SU-DHL-6 (cell line): ENCODE measurements around the gene EPB41L1.
A peak's percentile ranks its signal among the peaks of the same experiment; 100 is the strongest.

Experiments used
- H2AFZ ChIP-seq: fragments of 200-600 bp; sonication (generic); 2 replicates; pipeline ENCODE4 v1.6.1; 2014; ENCODE audit warnings: low read depth, mild to moderate bottlenecking, moderate library complexity, mixed read lengths, antibody characterized with exemption, low read length; ENCODE audit not compliant: severe bottlenecking
- H3F3A ChIP-seq: fragments of 200-600 bp; shearing (Covaris generic); 2 replicates; pipeline ENCODE4 v1.6.0; 2016; ENCODE audit warnings: antibody characterized with exemption, mild to moderate bottlenecking; ENCODE audit not compliant: insufficient read depth
- H3K27ac ChIP-seq: fragments of 200-600 bp; sonication (generic); 2 replicates; pipeline ENCODE4 v1.5.1; 2016; ENCODE audit warnings: low read depth, mild to moderate bottlenecking, low read length, moderate library complexity, mixed read lengths
- H3K27me3 ChIP-seq: fragments of 200-600 bp; sonication (generic), shearing (Covaris generic); 2 replicates; pipeline ENCODE4 v1.6.0; 2014; ENCODE audit warnings: mild to moderate bottlenecking, low read length
- H3K36me3 ChIP-seq: fragments of 200-600 bp; sonication (generic); 2 replicates; pipeline ENCODE4 v1.6.1; 2014; ENCODE audit warnings: mild to moderate bottlenecking, low read length, mixed read lengths
- H3K4me2 ChIP-seq: fragments of 300-600, 200-600 bp; shearing (Covaris generic), sonication (generic); 2 replicates; pipeline ENCODE4 v1.6.0; 2014; ENCODE audit warnings: low read length, low read depth, mild to moderate bottlenecking; ENCODE audit not compliant: poor library complexity, severe bottlenecking
- H3K4me3 ChIP-seq: fragments of 200-600 bp; sonication (generic); 2 replicates; pipeline ENCODE4 v1.5.1; 2014; ENCODE audit warnings: antibody characterized with exemption, low read length, mild to moderate bottlenecking, mixed read lengths; ENCODE audit not compliant: insufficient read depth, poor library complexity, severe bottlenecking
- H3K79me2 ChIP-seq: fragments of 200-600 bp; sonication (generic); 2 replicates; pipeline ENCODE4 v1.6.1; 2014; ENCODE audit warnings: mild to moderate bottlenecking, low read length, moderate library complexity; ENCODE audit not compliant: insufficient read depth
- H3K9ac ChIP-seq: fragments of 200-600 bp; sonication (generic); 2 replicates; pipeline ENCODE4 v1.7.0; 2014; ENCODE audit warnings: mild to moderate bottlenecking, low read length
- H3K9me2 ChIP-seq: fragments of 200-600 bp; sonication (generic); replicated peaks from 2 replicates; pipeline ENCODE4 v1.6.1; 2014; ENCODE audit warnings: low read length; ENCODE audit not compliant: insufficient read depth
- H3K9me3 ChIP-seq: fragments of 200-600 bp; sonication (generic); 2 replicates; pipeline ENCODE4 v1.6.1; 2014; ENCODE audit warnings: low read length, mixed read lengths; ENCODE audit not compliant: insufficient read depth
- H4K20me1 ChIP-seq: fragments of 200-600 bp; sonication (generic); 2 replicates; pipeline ENCODE4 v1.6.1; 2014; ENCODE audit warnings: low read depth, mild to moderate bottlenecking, antibody characterized with exemption, low read length, moderate library complexity, mixed read lengths
- CTCF ChIP-seq: fragments of 200-600 bp; sonication (generic); IDR thresholded peaks from one replicate; pipeline ENCODE4 v1.5.1; 2017; ENCODE audit warnings: antibody characterized with exemption, mild to moderate bottlenecking, low read length, moderate library complexity; ENCODE audit not compliant: insufficient read depth, poor library complexity, severe bottlenecking
- EZH2phosphoT487 ChIP-seq: fragments of 200-600 bp; sonication (generic), shearing (Covaris generic); conservative IDR thresholded peaks from 2 replicates; pipeline ENCODE4 v1.6.1; 2018; ENCODE audit warnings: mild to moderate bottlenecking, antibody characterized with exemption, low read length, moderate library complexity, mixed read lengths

Gene EPB41L1

GRCh38 chr20:36271639-36272546 lies 117.4 kb downstream of the EPB41L1 start:
- no peak for TF ChIP-seq EZH2phosphoT487
- no peak for TF ChIP-seq CTCF
- Histone ChIP-seq H3K79me2 (no peaks in the 10 kb centered on the region), H3F3A (no peaks in the 10 kb centered on the region), H4K20me1 (no peaks in the 10 kb centered on the region), H2AFZ (no peak overlapping the region), H3K9ac (no peak overlapping the region), H3K4me2 (no peak overlapping the region), H3K27me3 (no peaks in the 10 kb centered on the region), H3K36me3 (no peaks in the 10 kb centered on the region), H3K9me3 (no peaks in the 10 kb centered on the region), H3K27ac (no peak overlapping the region), H3K9me2 (no peaks in the 10 kb centered on the region), H3K4me3 (no peak overlapping the region)

- H3K79me2 ChIP-seq = no peaks in the 10 kb centered on the region
- H2AFZ ChIP-seq = no peak overlapping the region
- H3K4me2 ChIP-seq = no peak overlapping the region
- H3K9ac ChIP-seq = no peak overlapping the region
- no peak overlapping the region for H3K4me3 ChIP-seq
- no peak overlapping the region for H3K27ac ChIP-seq
- no peaks in the 10 kb centered on the region for H3K27me3 ChIP-seq
- TF ChIP-seq EZH2phosphoT487 (no peak), CTCF (no peak)
- no peaks in the 10 kb centered on the region for H3K36me3 ChIP-seq
- no peaks in the 10 kb centered on the region for H4K20me1 ChIP-seq
- no peaks in the 10 kb centered on the region for H3K9me2 ChIP-seq
- no peaks in the 10 kb centered on the region for H3K9me3 ChIP-seq
- no peaks in the 10 kb centered on the region for H3F3A ChIP-seq
Measured at GRCh38 chr20:36272547-36273220, 118.1 kb downstream of the EPB41L1 start.

GRCh38 chr20:36273414-36274180 lies 119.1 kb downstream of the EPB41L1 start:
- Histone ChIP-seq H3F3A (no peaks in the 10 kb centered on the region), H3K9me3 (no peaks in the 10 kb centered on the region), H3K27me3 (no peaks in the 10 kb centered on the region), H3K9me2 (no peaks in the 10 kb centered on the region), H3K79me2 (no peaks in the 10 kb centered on the region), H4K20me1 (no peaks in the 10 kb centered on the region), H3K4me2 (no peak overlapping the region), H3K27ac (no peak overlapping the region), H3K9ac (no peak overlapping the region), H3K4me3 (no peak overlapping the region), H2AFZ (no peak overlapping the region), H3K36me3 (no peaks in the 10 kb centered on the region)
- TF ChIP-seq CTCF (peak; percentile 41), EZH2phosphoT487 (no peak)
